ENCODE data around the gene MAT2A.
"Not testable (repeated sequence)": the region's sequence is repeated elsewhere in the genome, so short reads cannot be mapped to it uniquely, and the experiment has no call there.

Gene MAT2A

DNA sequence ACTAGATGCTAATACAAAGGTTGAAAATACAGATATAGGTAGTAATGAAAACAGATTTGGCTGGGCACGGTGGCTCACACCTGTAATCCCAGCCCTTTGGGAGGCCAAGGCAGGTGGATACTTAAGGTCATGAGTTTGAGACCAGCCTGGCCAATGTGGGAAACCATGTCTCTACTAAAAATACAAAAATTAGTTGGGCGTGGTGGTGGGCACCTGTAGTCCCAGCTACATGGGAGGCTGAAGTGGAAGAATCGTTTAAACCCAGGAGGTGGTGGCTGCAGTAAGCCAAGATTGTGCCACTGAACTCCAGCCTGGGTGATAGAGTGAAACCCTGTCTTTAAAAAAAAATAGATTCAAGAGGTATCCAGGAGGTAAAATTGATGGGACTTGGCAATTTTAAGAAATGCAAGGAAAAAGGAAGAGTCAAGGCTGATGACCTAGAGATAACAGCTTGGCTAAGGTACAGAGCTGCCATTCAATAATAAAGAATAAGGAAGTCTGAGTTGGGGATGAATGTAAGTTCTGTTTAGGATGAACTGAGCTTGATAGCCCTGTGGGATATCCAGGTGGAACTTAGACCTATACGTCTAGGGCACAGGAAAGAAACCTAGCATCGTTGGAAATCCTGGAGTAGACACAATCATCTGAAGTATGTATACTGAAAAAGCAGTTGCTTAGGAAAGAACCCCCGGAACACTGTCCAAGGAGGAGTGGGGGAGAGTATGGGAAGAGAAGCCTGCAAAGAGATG is 9.1 kb downstream of the MAT2A start:
- no peak for DNase-seq

DNA sequence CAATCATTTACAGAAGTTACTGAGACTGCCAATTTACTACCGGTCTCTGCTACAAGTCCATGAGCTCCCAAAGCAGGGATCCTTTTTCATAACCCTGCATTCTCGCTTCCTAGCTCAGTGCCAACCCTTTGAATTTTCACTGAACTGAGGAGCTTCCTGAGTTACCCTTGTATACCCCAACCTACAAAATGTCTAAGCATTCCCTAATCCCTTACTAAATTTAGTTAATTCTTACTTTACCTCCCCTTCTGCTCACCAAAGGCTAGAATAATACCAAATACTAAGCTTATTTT is 9.6 kb downstream of the MAT2A start:
- no peak for DNase-seq

DNA sequence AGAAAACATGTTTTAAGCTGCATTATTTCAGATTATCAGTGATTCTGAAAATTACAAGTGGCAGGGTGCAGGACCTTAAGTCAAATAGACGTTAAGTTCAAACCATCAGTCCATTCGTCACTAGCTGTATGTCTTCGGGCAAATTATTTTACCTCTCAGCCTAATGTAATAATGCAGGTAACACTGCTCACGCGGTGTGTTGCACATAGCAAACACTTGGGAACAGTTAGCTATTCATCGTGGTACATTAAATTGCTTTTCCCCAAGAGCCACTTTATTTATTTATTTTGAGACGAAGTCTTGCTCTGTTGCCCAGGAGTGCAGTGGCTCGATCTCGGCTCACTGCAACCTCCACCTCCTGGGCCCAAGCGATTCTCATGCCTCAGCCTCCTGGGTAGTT is 10.1 kb downstream of the MAT2A start:
- no peak for DNase-seq

DNA sequence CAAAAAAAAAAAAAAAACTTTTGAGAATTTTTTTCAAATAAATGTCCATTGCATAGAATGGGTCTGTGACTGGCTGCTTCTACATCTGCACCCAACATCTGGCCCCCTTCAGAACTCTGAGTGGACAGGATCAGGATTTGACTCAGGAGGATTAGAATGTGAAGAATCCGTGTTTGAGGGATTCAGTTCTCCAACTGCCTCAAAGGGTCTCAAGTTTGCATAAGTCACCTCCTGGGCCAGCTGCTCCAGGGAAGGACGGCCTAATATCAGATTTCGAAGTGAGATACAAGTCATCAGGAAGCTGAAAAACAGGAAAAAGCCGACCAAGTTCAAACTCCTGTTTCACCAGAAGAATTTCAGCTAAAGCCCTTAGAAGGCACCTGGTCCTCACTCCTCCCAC is 10.9 kb downstream of the MAT2A start:
- DNase-seq: no peak

DNA sequence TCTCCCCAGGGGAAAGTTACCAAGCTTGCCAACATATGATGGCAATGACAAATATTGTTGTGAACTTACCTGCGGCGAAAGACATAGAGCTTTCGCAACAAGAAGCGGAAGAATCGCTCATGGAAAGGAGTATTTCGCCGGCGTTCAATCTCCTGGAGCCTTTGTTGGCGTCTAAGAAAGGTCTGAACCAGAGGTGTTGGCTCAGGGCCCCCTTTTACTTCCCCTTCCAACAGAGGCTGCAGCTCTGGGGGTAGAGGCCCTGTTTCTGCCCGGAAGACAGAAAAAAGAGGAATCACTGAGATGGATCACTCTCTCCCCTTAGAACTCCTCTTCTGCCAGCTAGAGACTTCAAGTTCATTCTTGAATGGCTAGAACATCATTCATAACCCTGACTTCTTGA is 11.5 kb downstream of the MAT2A start:
- DNase-seq: peak; percentile 49

DNA sequence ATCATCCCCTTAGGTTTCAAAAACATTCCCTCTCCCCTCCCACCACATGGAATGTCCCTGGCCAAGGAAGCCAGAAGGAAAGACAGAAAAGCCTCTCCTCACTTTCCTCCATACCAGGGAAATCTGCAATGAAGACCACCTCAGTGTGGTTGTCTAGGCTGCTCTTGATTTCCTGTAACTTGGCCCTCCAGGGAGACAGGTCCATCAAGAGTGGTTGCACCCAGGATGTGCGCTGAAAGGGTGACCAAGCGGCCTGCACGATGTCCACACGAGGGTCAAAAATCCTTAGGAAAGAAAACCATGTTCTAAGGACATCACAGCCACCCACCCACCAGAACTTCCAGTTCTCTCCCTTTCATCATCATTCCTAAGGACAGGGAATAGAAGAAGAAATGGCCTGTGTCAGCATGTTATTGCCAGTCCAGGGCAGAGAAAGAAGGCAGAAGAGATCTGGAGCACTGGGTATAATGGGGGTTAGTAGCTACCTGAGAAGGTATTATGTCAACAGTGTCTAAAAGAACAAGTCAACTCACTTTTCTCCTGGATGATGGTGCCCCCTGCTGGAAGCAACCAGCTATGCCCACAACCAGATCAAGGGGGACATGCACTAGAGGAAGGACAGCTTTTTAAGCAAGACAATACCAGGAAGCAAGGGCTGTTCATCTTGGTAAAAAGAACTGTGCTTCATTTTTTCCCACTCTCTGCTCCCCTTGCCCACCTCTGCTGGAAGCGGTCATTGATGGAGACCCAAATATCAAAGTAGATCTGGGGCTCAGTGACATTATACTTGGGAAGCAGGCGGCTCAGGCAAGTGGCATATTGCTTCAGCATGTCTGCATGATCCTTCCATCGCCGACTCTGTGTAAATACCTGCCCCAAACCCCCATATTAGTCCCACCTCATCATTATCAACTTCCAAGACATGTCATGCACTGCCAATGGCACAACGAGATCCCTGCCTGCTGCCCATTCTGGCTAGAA is 13.0 kb downstream of the MAT2A start:
- peak; percentile 85 for DNase-seq

DNA sequence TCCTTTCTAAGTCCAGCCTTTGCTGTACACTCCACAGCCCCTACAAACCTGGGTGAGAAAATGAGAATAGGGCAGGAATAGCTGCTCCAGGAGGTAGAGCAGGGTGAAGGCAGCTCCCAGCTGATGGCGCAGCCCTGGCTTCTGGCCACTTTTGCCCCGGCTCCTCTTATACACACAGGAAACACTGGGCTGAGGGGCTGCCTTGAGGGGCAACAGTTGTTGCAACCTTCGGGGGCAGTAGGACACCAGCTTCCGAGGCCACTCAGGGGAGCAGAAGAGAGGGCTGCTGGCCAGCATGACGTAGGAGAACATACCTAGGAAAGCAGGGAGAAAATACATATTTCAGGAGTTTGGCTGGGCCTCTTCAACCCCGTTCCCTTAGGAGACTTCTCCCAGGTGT is 14.2 kb downstream of the MAT2A start:
- DNase-seq: no peak

DNA sequence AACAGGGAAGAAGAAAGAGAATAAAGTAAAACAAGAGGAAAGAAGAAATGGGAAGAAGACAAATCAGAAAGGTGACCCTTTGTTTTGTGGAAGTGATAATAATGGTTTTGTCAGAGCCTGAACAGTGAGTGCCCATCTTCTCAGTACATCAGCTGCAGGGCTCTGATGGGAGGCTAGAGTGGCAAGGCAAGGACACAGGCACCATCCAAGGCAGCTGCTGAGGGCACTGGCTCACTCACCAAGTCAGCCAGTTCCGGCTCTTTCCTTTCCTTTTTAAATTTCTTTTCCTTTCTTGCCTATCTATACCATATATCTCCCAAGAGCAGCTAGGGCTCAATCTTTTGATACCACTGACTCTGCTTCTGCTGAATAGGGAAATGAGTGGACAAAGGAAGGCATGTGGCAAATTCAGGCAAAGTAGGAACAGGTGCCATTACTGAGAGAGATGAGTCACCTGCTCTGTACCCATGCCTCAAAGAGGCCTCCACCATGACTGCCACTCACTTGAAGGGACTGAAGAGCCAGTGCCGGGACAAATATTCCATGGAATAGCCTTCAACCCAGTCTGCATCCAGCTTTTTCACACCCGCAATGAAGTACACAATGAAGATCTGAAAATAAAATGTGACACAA is 16.1 kb downstream of the MAT2A start:
- no peak for DNase-seq

DNA sequence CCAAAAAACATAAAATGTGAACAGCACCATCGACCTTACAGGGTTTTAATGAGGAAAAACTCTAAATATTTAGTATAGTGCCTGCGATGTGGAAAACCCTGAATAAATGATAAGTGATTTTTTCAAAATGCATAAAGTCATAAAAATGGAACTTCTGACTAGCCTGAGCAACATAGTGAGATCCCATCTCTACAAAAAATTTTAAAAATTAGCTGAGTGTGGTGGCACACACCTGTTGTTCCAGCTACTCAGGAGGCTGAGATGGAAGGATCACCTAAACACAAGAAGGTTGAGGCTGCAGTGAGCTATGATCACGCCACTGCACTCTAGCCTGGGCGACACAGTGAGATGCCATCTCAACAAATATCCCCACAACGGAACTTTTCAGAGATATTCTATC is 18.2 kb downstream of the MAT2A start:
- no peak for DNase-seq

DNA sequence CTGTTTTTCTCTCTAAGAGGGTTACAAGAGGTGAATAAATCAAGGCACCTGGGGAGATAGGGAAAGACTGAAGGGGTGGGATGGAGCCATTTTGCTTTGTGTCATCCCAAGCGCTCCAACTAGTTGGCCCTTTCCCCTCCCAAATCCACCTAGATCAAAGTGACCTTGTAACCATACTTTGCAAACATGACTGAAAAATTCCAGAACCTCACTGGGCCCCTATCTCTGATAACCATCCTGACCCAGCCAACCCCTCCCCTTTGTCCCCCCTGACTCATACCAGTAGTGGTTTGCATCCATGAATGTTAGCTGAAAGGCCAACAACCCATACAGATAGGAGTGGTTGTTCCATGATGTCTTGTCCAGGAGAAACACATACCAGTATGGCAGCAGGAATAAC is 19.2 kb downstream of the MAT2A start:
- DNase-seq: no peak

DNA sequence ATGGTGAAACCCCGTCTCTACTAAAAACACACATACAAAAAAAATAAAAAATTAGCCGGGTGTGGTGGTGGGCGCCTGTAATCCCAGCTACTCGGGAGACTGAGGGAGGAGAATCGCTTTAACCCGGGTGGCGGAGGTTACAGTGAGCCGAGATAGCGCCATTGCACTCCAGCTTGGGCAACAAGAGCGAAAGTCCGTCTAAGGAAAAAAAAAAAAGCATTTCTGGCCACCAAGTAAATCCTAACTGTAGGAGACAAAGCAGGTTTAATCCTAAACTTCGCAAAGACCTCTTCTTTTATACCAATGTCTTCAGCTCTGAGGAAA is 21.4 kb downstream of the MAT2A start:
- not testable (repeated sequence) for DNase-seq

DNA sequence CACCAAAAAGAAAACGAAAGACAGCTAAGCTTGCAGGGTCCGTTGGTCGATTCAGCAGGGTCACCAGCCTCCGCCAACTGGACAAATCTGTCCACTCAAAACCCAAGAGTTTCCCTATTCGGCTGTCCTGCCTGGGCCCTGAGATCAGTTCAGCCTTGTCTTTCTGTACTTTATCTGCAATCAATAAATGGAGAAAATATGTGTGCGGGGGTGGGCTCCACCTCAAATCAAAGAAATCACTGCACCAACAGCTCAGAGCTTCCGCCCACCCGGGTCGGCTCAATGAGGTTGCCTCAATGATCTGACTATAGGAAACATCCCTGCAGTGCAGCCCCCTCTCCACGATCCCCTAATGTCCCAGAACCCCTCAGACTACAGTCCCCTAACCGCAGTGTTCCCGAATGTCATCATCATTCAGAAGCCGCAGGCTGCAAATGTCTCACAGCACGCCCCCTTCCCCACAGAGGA is 21.9 kb downstream of the MAT2A start:
- DNase-seq: no peak

DNA sequence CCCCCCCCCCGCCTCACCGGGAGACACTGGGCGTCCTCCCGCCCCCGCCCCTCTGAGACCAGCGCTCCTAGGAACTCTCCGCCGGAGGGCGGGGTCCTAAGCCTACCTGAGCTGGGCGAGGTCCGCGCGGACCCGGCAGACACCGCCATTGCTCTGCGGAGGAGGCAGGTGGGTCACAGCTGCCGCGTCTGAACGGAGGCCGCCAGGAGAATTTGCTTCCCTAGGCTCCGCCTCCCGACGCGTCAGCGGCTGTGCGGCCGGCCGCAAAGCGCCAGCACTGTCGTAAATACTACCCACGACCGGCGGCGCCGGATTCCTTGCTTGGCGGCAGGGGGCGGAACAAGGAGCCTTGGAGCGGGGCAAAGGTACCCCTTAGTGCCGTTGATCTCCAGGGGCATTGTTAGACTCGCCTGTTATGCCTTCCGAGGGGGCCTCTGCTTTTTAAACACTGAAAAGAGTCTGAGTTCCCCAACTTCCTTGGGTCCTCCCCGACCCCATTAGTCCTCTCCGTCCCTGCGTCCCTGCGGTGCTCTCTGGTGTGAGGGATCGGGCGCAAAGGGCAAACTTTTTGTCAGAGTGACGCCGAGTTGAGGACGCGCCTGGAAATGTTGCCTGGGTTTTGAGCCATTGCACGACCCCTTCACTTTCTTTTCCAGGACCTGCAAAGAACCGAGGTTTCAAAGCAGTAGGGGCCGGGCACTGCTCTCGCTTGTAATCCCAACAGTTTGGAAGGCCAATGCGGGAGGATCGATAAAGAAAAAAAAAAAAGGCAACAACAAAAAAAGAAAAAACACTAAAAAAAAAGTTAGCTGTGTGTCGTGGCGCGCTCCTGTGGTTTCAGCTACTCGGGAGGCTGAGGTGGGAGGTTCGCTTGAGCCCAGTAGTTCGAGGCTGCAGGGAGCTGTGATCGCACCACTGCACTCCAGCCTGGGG is 22.6 kb downstream of the MAT2A start, which contains the start of gene GGCX:
TSS of gene GGCX (minus strand) at position 214 of the 933 bp plus-strand sequence. CDS start at position 149, 65 bp downstream.
- DNase-seq: peak; percentile 96

DNA sequence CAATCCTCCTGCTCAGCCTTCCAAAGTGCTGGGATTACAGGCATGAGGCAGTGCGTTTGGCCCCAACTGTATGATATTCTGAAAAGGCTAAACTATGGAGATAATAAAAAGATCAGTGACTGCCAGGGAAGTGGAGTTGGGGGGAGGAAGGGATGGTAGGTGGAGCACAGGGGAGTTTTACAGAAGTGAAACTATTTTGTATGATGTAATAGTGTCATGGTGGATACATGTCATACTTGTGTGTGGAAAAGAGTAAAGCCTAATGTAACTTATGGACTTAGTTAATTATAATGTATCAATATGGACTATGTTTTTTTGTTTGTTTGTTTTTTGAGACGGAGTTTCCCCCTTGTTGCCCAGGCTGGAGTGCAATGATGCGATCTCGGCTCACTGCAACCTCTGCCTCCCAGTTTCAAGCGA is 25.2 kb downstream of the MAT2A start:
- peak; percentile 83 for DNase-seq

DNA sequence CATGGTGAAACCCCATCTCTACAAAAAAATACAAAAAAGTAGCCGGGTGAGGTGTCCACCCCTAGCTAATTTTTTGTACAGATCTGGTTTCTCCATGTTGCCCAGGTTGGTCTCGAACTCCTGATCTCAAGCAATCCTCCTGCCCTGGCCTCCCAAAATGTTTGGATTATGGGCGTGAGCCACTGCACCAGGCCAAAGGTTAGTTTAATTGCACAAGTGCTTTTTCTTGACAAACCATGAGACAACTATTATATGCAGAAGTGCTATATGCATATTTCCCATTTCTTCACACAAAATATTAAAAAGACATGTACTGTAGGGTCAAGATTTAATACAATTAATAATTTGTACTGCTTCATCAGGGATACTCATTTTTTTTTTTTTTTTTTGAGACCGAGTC is 27.3 kb downstream of the MAT2A start:
- no peak for DNase-seq

DNA sequence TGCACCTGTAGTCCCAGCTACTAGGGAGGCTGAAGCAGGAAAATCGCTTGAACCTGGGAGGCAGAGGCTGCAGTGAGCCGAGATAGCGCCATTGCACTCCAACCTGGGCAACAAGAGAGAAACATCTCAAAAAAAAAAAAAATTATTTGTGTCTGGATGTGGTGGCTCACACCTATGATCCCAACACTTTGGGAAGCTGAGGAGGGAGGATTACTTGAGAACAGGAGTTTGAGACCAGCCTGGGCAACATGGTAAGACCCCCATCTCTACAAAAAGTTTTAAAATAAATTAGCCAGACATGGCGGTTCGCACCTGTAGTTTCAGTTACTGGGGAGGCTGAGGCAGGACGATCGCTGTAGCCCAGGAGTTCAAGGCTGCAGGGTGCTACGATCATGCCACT is 36.8 kb downstream of the MAT2A start:
- no peak for DNase-seq

DNA sequence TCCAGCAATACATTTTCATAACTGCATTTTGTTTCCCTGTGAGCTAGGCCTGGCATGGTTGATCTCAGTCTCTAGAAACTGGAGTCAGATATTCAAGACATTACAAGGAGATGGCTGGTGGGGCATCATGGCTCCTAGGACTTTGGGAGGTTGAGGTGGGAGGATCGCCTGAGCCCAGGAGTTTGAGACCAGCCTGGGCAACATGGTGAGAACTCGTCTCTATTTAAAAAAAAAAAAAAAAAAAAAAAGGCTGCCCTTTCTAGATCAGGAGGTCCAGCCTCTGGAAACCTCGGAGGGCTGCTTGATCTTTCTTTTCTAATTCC is 38.1 kb downstream of the MAT2A start:
- DNase-seq: no peak

DNA sequence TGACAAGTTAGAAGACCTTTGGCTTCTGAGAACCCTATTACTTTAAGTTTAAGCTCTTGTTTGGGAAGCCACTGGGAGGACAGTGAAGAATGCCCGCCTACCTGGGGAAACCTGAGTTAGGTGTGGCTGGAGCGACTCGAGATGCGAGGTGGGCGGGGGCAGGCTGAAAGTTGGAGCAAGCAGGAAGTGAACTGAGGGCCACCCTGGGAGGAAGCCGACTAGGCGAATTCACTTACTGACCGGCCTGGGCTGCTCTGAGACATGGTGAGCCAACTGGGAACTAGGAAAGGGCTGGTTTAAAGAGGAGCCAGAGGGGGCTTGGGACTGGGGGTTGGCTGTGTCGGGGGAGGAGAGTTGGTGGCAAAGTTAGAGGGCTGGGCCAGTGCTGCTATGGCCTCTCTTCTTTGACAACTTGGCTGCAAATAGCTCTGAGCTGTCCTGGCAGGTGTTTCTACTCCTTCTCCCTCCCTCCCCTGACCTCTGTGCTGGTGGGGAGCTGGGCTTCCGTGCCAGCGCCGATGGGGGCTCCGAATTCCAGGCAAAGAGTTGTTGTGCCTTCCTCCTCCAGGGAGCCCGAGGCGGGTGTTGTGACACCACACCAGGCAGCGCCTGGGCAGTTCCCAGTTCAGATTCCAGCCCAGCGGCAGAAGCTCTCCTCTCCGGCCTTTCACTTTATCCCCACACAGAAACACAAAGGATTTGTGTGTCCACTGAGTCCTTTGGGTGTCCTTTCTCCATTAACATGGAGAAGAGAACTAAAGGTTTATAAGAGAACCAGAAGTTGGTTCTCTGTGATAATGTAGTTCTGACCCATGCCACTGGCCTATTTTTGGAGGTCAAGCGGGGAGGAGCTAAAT is 38.6 kb downstream of the MAT2A start, which contains the start of gene VAMP8:
TSS of gene VAMP8 (plus strand) at position 201 of the 857 bp plus-strand sequence. CDS start at position 262, 61 bp downstream.
- peak; percentile 60 for DNase-seq

DNA sequence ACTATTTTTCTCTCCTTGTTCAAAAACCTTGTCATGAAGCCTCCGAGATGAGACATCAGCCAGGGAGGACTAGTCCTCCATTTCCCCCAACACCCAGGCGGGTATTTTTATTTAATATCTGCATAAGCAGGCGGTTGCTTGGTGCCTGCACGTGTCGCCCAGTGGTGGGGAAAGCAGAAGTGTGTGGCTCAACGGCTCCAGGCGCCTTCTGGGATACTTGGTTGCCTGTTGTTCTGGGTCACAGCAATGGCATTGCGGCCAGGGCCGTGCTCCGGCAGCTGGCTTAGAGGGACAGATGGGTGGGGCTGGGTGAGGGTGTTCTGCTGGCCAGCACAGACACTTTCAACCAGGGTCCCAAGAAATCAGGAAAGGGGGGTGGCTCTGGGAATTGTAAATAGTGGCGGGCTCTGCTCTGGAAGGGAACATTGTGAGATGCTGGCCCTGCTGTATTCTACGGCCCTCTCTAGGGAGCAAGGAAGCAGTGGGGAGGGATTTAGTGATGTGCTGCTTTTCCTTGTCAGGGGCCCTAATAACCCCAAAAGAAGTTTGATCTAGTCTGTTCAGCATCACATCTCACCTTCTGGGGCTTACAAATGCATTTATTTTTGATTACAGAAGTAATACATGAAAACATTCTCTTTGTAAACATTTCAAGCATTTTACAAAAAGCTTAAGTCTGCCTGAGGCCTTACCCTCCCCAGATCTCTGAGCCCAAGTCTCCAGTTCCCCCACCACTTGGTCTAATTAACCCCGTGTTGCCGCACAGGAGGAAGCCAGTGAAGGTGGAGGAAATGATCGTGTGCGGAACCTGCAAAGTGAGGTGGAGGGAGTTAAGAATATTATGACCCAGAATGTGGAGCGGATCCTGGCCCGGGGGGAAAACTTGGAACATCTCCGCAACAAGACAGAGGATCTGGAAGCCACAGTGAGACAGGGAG is 39.5 kb downstream of the MAT2A start:
- peak; percentile 82 for DNase-seq

DNA sequence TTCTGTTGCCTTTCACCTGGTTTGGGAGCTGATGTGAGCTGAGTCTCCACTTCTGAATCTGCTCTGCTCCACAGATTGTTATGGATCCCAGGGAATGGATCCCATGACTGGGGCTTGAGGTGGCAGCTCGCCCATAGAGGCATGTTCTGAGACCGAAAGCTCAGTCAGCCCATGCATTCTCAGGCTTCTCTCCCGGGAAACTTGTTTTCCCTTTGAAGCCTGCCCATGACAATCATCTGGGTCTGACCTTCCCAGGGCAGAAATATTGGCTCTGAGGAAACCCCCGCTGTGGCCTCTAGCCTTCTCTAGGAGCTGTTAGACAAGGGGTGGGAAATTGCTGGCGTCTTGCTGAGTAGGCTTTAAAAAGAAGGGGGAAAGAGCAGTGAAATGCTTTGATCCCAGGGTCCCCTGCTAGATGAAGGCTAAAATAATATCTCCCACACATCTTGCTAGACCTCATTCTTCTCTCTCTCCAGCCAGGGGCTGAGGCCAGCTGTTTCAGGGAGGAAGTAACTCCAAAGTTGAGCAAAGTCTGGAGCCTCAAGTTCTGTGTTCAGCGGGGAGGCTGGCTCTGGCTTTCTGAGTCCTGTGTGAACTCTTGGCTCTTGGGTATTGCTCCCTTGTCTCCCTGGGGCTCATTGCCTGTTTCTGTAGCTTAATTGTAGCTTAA is 40.4 kb downstream of the MAT2A start:
- DNase-seq: peak; percentile 82
